ENCODE results near the gene DCLK1.

DCLK1 gene

DNA sequence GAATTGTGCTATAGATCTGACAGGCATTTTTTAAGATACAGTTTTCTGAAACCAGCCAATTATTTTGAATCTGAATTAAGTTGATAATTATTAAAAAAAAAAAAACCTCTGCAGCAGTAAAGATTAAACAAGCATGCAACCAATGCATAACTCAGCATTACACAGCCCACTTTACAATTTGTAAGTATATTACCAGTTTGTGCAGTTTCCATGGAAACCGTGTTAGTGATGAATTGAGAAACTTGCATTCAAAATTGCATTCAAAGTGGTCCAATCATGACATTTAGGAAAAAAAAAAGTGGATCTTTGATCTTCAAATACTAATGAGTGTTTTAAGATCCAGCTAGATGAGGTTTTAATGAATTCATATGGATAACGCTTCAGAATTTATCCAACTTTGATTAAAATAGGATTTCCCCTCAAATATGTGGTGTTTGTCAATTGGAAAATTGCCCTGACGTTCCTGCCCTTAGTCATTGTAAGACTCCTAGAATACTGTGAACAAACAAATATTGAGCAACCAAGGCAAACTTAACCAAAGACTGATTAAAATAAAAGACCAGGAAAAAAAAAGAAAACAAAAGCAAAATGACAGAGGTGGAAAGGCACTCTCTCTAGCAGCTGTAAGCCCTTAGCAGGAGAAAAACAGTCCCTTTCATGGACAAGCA, 339.9 kb downstream of the DCLK1 start:
- H3K4me3 ChIP-seq (ENCODE audit: low read depth, low read length), result no peak overlapping the region
- TF ChIP-seq, protein P1, sequence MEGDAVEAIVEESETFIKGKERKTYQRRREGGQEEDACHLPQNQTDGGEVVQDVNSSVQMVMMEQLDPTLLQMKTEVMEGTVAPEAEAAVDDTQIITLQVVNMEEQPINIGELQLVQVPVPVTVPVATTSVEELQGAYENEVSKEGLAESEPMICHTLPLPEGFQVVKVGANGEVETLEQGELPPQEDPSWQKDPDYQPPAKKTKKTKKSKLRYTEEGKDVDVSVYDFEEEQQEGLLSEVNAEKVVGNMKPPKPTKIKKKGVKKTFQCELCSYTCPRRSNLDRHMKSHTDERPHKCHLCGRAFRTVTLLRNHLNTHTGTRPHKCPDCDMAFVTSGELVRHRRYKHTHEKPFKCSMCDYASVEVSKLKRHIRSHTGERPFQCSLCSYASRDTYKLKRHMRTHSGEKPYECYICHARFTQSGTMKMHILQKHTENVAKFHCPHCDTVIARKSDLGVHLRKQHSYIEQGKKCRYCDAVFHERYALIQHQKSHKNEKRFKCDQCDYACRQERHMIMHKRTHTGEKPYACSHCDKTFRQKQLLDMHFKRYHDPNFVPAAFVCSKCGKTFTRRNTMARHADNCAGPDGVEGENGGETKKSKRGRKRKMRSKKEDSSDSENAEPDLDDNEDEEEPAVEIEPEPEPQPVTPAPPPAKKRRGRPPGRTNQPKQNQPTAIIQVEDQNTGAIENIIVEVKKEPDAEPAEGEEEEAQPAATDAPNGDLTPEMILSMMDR (IDR thresholded peaks at IDR 0.05; ENCODE audit: borderline replicate concordance, insufficient read depth, low read depth, low read length), result no peak

DNA sequence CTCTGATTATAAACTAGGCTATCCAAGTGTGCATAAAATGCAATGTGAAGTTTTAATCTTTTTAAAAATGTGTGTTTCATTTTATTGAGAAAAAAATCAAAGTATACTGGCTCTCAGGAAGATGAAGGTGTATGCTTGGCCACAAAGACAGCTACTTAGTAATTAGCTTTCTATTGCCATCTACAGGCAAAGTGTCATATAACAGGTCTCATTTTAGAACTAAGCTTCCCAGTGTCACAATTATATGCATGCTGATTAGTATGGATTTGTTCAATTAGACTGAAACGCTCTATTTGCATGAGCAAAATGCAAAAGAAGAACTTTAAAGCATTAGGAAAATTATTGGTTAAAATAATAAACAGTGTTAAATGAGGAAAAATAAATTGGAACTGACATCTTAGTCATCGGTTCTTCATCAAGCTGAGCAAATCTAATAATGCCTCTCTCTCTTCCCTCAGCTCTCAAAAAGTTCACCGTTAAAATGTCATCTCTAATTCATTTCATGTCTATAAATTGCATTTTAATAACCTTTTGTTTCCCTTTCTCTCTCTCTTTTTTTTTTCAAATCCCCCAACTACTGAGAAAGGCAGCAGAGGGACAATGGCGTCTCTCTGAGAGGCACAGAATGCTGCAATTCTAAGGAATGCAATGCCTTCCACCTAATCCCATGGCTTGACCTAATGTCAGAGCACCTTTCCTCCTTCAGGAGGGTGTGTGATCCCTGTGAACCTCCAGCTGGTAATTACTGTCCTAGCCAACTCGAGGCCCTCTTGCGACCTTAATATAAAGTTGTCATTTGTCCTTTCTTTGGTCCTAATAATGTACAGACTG, 341.6 kb downstream of the DCLK1 start:
- H3K4me3 ChIP-seq (ENCODE audit: low read depth, low read length), result no peak overlapping the region
- TF ChIP-seq, protein P1 (IDR thresholded peaks at IDR 0.05; ENCODE audit: borderline replicate concordance, insufficient read depth, low read depth, low read length), result peak; percentile 35; the same call in 1 of the 2 replicates

DNA sequence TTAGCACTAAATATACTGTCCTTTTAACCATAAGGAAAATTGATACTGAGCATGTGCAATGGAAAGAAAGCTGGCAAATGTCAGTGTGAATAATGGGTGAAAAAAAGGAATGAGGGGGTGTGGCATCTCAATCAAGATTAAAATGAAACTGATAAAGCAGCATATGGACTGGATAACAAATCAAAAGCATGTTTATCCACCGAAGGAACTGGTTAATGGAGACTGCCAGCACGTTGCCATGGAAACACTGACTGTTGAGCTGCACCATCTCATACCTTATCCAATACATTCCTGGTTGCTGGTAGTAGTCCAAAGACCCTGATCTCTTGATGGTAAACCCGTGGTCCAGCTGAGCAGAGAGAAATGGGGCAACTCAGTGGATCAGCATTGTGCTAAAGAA, 343.2 kb downstream of the DCLK1 start:
- TF ChIP-seq, protein P1 (IDR thresholded peaks at IDR 0.05; ENCODE audit: borderline replicate concordance, insufficient read depth, low read depth, low read length), result no peak
- no peak overlapping the region for H3K4me3 ChIP-seq (ENCODE audit: low read depth, low read length)

DNA sequence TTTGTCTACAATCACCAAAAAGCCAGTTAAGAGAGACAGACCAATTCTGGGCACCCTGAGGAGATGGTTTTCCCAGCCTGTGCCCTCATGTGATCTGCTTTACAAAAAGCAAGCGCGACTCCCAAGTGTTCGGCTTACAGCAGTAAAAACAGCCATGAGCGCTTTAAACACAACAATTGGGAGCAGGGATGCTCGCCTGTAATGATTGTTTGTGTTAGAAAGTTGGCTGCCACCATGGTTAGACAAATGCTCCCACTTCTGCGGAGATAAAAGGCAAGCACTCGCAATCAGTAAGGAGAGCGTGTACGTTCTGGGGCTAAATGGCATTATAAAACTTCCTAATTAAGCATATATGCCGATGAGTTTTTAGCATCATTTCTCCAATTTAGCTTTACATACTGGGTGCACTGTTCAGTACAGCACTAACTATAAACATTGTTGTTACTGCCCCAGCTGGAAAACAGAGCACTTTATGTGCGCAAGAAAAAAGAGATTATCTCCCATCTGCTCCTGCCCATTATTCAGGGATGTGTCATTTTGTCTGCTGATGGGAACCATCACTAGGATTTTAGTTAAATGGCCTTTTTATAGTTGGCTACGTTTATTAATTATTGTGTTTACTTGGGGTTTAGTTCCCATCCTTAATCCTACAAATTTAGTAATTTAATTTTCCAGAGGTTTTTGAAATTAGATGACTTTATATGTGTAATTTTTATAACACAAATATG, 345.4 kb downstream of the DCLK1 start:
- no peak overlapping the region for H3K4me3 ChIP-seq (ENCODE audit: low read depth, low read length)
- TF ChIP-seq, protein P1 (IDR thresholded peaks at IDR 0.05; ENCODE audit: borderline replicate concordance, insufficient read depth, low read depth, low read length), result no peak

DNA sequence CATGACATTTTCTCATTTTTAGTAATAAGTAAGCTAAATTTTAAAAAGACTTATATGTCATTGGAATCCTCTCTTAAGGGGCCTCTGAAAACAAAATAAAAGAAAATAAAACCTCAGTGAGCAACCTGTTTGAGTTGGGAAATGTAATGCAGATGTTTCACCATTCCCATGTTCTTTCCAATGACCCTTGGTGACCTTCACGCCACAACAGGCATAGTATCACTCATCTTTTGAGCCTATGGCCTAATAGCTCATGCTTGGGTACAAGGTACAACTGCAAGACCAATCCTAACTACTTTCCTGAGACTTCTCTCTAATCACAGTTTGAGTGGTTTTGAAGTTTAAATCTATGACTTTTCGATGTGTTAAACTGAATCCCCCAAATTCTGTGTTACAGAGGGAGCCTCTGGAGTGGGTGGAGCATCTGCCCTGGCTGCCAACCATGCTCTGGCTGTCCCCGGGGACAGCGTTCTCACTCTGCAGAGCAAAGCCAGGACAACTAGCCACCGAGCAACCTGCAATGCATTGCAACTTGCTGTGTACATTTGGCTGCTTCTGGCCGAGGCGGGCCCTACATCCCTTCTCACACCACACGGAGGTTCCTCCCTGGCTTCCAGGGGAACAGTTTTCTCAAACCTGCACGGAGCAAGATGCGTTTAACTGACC, 346.8 kb downstream of the DCLK1 start:
- H3K4me3 ChIP-seq (ENCODE audit: low read depth, low read length), result no peak overlapping the region
- TF ChIP-seq, protein P1 (IDR thresholded peaks at IDR 0.05; ENCODE audit: borderline replicate concordance, insufficient read depth, low read depth, low read length), result no peak

DNA sequence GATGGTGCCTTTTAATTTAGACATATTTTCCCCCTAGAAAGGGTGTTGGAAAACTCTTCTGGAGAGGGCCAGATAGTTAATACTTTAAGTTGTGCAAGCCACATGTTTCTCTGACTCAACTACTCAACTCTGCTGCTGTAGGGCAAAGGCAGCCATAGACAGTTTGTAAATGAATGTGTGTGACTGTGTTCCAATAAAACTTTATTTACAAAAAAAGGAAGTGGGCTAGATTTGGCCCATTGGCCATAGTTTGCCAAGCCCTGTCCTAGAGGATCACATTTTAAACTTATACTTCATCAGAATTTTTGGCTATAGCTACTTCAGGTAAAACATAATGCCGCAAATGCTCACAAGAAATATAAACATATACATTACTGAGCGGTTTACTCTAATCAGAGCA, 348.4 kb downstream of the DCLK1 start:
- no peak overlapping the region for H3K4me3 ChIP-seq (ENCODE audit: low read depth, low read length)
- TF ChIP-seq, protein P1 (IDR thresholded peaks at IDR 0.05; ENCODE audit: borderline replicate concordance, insufficient read depth, low read depth, low read length), result no peak
